ENCODE data around the gene MROH9.

MROH9 gene

DNA sequence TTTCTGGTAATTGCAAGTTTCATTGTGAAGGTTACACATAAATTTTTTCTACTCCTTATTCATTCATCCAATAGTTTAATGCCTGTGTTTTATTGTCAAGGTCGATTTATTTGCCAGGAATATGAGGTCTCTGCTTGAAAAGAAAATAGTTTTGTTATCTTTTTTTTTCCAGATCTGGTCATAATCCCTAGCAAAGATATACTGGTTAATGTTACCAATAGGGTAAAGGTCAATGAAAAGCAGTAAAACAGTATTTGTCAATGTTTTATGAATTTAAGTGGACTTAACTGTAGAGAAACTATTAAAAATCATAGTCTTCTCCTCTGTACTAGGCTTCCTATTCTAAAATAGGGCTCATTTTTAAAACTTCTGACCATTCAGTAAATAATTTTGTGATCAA, 147.3 kb downstream of the MROH9 start:
- no peak overlapping the region for H2AFZ ChIP-seq (ENCODE audit: low read depth, low read length, severe bottlenecking)
- TF ChIP-seq EZH2phosphoT487 (conservative IDR thresholded peaks at IDR 0.05; ENCODE audit: low read length): no peak
- TF ChIP-seq CTCF (IDR thresholded peaks at IDR 0.05; ENCODE audit: insufficient read depth, low read length, poor library complexity, severe bottlenecking): no peak

DNA sequence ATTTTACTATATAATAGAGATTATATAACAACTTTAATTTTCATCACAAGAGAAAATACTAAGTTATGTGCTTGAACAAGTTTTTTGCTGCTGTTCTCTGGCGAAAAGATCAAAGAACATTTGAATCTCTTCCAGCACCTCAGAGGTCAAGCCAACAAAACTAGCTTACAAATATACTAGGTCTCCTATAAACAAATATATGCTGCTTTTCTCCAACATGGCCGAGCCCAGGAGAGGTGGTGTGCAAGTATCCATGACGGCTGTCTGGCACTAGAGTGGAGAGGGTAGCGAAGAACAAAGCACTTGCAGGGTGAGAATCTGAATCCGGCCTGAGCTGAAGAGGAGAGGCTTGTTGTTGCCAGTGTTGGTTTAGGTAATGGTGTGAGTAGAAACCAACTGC, 147.9 kb downstream of the MROH9 start:
- no peaks in the 10 kb centered on the region for H3F3A ChIP-seq (ENCODE audit: insufficient read depth)
- H3K79me2 ChIP-seq (ENCODE audit: insufficient read depth, low read length): no peaks in the 10 kb centered on the region
- H3K4me2 ChIP-seq (ENCODE audit: low read depth, low read length, poor library complexity, severe bottlenecking): no peak overlapping the region
- H3K9me3 ChIP-seq (ENCODE audit: insufficient read depth, low read length): no peaks in the 10 kb centered on the region
- no peak overlapping the region for H2AFZ ChIP-seq (ENCODE audit: low read depth, low read length, severe bottlenecking)
- no peak overlapping the region for H3K27ac ChIP-seq (ENCODE audit: low read depth, low read length)
- TF ChIP-seq CTCF (IDR thresholded peaks at IDR 0.05; ENCODE audit: insufficient read depth, low read length, poor library complexity, severe bottlenecking): no peak
- TF ChIP-seq EZH2phosphoT487 (conservative IDR thresholded peaks at IDR 0.05; ENCODE audit: low read length): no peak
- no peaks in the 10 kb centered on the region for H3K9me2 ChIP-seq (replicated peaks; ENCODE audit: insufficient read depth, low read length)
- H3K36me3 ChIP-seq (ENCODE audit: low read length): no peaks in the 10 kb centered on the region
- H3K9ac ChIP-seq (ENCODE audit: low read length): no peak overlapping the region
- no peaks in the 10 kb centered on the region for H4K20me1 ChIP-seq (ENCODE audit: low read depth, low read length)
- H3K27me3 ChIP-seq (ENCODE audit: low read length): no peaks in the 10 kb centered on the region
- no peak overlapping the region for H3K4me3 ChIP-seq (ENCODE audit: insufficient read depth, low read length, poor library complexity, severe bottlenecking)

More for the DNA sequence above, 147.3 kb downstream of the MROH9 start:
- Histone ChIP-seq H3K27me3 (ENCODE audit: low read length) (no peaks in the 10 kb centered on the region), H3K79me2 (ENCODE audit: insufficient read depth, low read length) (no peaks in the 10 kb centered on the region), H3K4me2 (ENCODE audit: low read depth, low read length, poor library complexity, severe bottlenecking) (no peak overlapping the region), H4K20me1 (ENCODE audit: low read depth, low read length) (no peaks in the 10 kb centered on the region), H3K9me2 (replicated peaks; ENCODE audit: insufficient read depth, low read length) (no peaks in the 10 kb centered on the region), H3K36me3 (ENCODE audit: low read length) (no peaks in the 10 kb centered on the region), H3K9me3 (ENCODE audit: insufficient read depth, low read length) (no peaks in the 10 kb centered on the region), H3K4me3 (ENCODE audit: insufficient read depth, low read length, poor library complexity, severe bottlenecking) (no peak overlapping the region), H3F3A (ENCODE audit: insufficient read depth) (no peaks in the 10 kb centered on the region), H3K9ac (ENCODE audit: low read length) (no peak overlapping the region), H3K27ac (ENCODE audit: low read depth, low read length) (no peak overlapping the region)

DNA sequence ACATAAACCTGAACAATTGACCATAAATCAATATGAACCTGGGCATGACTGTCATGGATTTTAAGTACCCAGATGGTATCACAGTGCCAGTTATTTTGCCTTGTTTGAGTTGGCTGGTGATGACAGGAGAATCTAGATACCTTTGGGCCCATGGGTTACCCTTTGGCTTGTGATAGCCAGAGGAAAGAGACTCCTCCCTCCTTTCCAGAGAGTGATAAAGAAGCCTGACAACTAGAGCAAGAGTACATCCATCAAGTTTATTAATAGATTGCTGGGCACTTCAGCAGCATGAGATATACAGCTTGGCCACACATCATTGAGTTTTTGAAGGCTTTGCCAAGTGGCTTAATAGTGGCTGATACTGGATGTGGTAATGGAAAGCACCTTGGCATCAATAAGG, 148.8 kb downstream of the MROH9 start:
- no peak for TF ChIP-seq EZH2phosphoT487 (conservative IDR thresholded peaks at IDR 0.05; ENCODE audit: low read length)
- no peak for TF ChIP-seq CTCF (IDR thresholded peaks at IDR 0.05; ENCODE audit: insufficient read depth, low read length, poor library complexity, severe bottlenecking)

More for the DNA sequence above, 148.8 kb downstream of the MROH9 start:
- Histone ChIP-seq H3K9ac (ENCODE audit: low read length) (no peak overlapping the region), H3K79me2 (ENCODE audit: insufficient read depth, low read length) (no peaks in the 10 kb centered on the region), H3K9me3 (ENCODE audit: insufficient read depth, low read length) (no peaks in the 10 kb centered on the region), H3K4me2 (ENCODE audit: low read depth, low read length, poor library complexity, severe bottlenecking) (no peak overlapping the region), H2AFZ (ENCODE audit: low read depth, low read length, severe bottlenecking) (no peak overlapping the region), H3K27ac (ENCODE audit: low read depth, low read length) (no peak overlapping the region), H3K9me2 (replicated peaks; ENCODE audit: insufficient read depth, low read length) (no peaks in the 10 kb centered on the region), H3K36me3 (ENCODE audit: low read length) (no peaks in the 10 kb centered on the region), H4K20me1 (ENCODE audit: low read depth, low read length) (no peaks in the 10 kb centered on the region), H3F3A (ENCODE audit: insufficient read depth) (no peaks in the 10 kb centered on the region), H3K4me3 (ENCODE audit: insufficient read depth, low read length, poor library complexity, severe bottlenecking) (no peak overlapping the region), H3K27me3 (ENCODE audit: low read length) (no peaks in the 10 kb centered on the region)

All from SU-DHL-6 (cell line).